HUES48 (cell line): ENCODE measurements around the gene TNNI2.
"Not testable (repeated sequence)": the region's sequence is repeated elsewhere in the genome, so short reads cannot be mapped to it uniquely, and the experiment has no call there.

Experiments
- H3K27ac ChIP-seq: one replicate; pipeline ENCODE4 v1.7.0; 2013; ENCODE audit warnings: low read depth, low read length, inconsistent platforms
- H3K27me3 ChIP-seq: 2 replicates; pipeline ENCODE4 v1.6.1; 2013; ENCODE audit warnings: mild to moderate bottlenecking, low read length; ENCODE audit not compliant: control insufficient read depth, insufficient read depth
- H3K36me3 ChIP-seq: 2 replicates; pipeline ENCODE4 v1.6.1; 2013; ENCODE audit warnings: low read length; ENCODE audit not compliant: control insufficient read depth, insufficient read depth
- H3K4me1 ChIP-seq: 2 replicates; pipeline ENCODE4 v1.6.1; 2013; ENCODE audit warnings: mild to moderate bottlenecking, low read length; ENCODE audit not compliant: control insufficient read depth, insufficient read depth
- H3K4me3 ChIP-seq: 2 replicates; pipeline ENCODE4 v1.5.1; 2013; ENCODE audit warnings: mild to moderate bottlenecking, low read depth, low read length
- H3K9ac ChIP-seq: 2 replicates; pipeline ENCODE4 v1.6.1; 2013; ENCODE audit warnings: mild to moderate bottlenecking, low read depth, low read length, moderate library complexity
- H3K9me3 ChIP-seq: 2 replicates; pipeline ENCODE4 v1.6.1; 2013; ENCODE audit warnings: low read length; ENCODE audit not compliant: control insufficient read depth, insufficient read depth

Gene TNNI2

GRCh38 chr11:1879941-1880720 lies 41.4 kb downstream of the TNNI2 start:
- Histone ChIP-seq H3K4me1 (0 out of 2 replicates have a peak, but pooled peaks cover 4% of the 10 kb centered on the region), H3K27ac (no peak overlapping the region), H3K9me3 (no peaks in the 10 kb centered on the region), H3K27me3 (no peaks in the 10 kb centered on the region), H3K9ac (no peak overlapping the region), H3K4me3 (no peak overlapping the region), H3K36me3 (no peaks in the 10 kb centered on the region)

- Histone ChIP-seq H3K4me1 (0 out of 2 replicates have a peak, but pooled peaks cover 4% of the 10 kb centered on the region), H3K4me3 (no peak overlapping the region), H3K27me3 (no peaks in the 10 kb centered on the region), H3K9ac (no peak overlapping the region), H3K36me3 (no peaks in the 10 kb centered on the region), H3K27ac (no peak overlapping the region), H3K9me3 (no peaks in the 10 kb centered on the region)
Observed at GRCh38 chr11:1880746-1881441, 42.1 kb downstream of the TNNI2 start.

- Histone ChIP-seq H3K9me3 (no peaks in the 10 kb centered on the region), H3K36me3 (no peaks in the 10 kb centered on the region), H3K4me3 (no peak overlapping the region), H3K27ac (no peak overlapping the region), H3K27me3 (no peaks in the 10 kb centered on the region), H3K4me1 (0 out of 2 replicates have a peak, but pooled peaks cover 4% of the 10 kb centered on the region), H3K9ac (no peak overlapping the region)
Observed at GRCh38 chr11:1881442-1882264, 42.9 kb downstream of the TNNI2 start.

GRCh38 chr11:1882265-1883238 lies 43.8 kb downstream of the TNNI2 start:
- Histone ChIP-seq H3K4me1 (0 out of 2 replicates have a peak, but pooled peaks cover 4% of the 10 kb centered on the region), H3K4me3 (no peak overlapping the region), H3K9ac (no peak overlapping the region), H3K9me3 (no peaks in the 10 kb centered on the region), H3K27ac (no peak overlapping the region), H3K27me3 (no peaks in the 10 kb centered on the region), H3K36me3 (no peaks in the 10 kb centered on the region)

DNA sequence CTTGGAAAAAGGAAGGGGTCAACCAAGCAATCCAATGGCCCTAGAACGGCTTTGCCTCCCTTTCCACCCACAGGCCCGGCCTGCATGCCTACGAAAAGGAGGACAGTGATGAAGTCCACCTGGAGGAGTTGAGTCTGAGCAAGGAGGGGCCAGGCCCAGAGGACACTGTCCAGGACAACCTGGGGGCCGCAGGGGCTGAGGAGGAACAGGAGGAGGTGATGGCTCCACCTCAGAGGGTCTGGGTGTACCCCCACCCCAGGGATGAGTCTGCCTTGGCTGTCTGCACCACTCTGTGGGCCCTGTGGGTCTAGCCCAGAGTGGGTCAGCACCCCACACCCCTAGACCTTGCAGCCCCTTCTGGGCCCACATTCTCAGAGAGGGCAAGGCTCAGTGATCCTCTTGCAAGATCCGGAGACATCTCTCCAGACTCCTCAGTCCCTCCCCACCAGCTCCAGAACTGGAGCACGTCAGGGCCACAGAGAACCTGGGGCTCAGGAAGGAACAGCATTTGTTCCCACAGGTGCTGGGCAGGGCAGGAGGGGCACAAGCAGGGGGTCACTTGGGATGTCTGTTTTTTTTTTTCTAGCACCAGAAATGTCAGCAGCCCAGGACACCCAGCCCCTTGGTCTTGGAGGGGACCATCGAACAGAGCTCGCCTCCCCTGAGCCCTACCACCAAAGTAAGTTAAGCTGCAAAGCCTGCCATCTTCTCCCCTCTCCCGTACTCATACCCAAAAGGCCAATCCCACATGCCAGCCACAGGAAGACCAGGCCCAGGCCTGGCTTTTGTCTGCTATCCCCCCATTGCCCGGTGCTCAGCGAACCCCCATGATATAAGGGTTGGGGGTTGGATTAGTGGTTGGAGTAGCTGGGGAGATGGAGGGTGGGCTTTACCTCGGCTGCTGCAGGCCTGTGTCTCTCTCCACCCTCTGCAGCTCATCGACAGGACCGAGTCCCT lies 44.8 kb downstream of the TNNI2 start:
- H3K4me3 ChIP-seq = no peak overlapping the region
- no peak overlapping the region for H3K9ac ChIP-seq
- 0 out of 2 replicates have a peak, but pooled peaks cover 4% of the 10 kb centered on the region for H3K4me1 ChIP-seq
- H3K9me3 ChIP-seq = no peaks in the 10 kb centered on the region
- H3K27ac ChIP-seq = no peak overlapping the region
- H3K36me3 ChIP-seq = no peaks in the 10 kb centered on the region
- H3K27me3 ChIP-seq = no peaks in the 10 kb centered on the region

DNA sequence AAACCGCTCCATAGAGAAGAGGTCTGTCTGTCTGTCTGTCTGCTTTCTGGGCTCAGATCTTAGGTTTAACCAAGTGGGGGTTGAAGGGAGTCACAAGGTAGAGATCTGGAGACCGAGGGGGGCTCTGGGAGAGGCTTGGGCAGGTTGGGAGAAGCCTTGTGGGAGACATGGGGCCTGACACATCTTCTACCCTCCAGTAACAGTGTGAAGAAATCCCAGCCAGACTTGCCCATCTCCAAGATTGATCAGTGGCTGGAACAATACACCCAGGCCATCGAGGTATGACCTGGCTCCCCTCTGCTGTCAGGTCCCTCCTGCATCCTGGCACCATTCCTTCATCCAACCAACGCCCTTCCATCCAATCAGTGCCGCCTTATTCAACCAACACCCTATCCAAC lies 45.5 kb downstream of the TNNI2 start:
- Histone ChIP-seq H3K27ac (no peak overlapping the region), H3K36me3 (no peaks in the 10 kb centered on the region), H3K4me1 (0 out of 2 replicates have a peak, but pooled peaks cover 4% of the 10 kb centered on the region), H3K27me3 (no peaks in the 10 kb centered on the region), H3K9ac (no peak overlapping the region), H3K9me3 (no peaks in the 10 kb centered on the region), H3K4me3 (no peak overlapping the region)

GRCh38 chr11:1886551-1886950 lies 47.8 kb downstream of the TNNI2 start:
- H3K4me3 ChIP-seq, H3K36me3 ChIP-seq, H3K27me3 ChIP-seq, H3K4me1 ChIP-seq, H3K9me3 ChIP-seq, H3K27ac ChIP-seq, H3K9ac ChIP-seq: not testable (repeated sequence)

DNA sequence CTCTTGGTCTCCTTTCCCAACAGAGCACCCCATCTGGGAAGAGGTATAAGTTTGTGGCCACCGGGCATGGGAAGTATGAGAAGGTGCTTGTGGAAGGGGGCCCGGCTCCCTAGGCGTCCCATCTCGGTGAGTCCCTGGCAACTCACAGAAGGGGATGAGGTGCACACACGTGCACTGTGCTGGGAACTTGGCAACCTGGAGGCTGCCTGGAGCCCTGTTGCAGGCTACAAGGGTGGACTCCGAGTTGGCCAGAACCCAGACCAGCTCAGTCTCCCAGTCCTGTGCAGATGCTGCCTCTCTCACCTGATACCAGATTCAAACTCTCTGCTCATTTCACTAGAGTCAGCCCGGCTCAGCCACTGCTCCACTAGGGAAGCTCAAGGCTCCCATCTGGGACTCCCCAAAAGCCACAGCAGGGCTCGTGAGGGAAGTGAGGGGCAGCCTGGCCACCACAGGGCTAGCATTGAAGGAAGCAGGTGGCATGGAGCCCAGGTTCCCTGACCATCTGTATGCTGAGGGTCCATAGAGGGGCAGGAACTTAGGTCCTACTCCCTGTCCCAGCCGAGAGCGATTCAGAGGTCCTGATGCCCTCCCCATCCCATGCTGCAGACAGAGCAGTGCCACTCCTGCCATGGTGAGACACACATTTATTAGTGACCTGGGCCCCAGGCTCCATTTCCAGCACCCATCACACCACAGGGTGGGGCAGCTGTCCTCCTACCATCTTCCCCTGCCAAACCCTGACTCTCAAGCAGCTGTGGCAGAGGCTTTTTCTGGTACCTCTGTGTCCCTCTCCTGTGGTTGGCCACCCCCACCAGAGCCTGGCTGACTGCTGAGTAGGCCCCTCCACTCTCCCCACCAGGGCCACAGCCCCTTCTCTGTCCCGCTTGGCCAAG lies 48.9 kb downstream of the TNNI2 start:
- Histone ChIP-seq H3K27me3 (no peaks in the 10 kb centered on the region), H3K4me1 (0 out of 2 replicates have a peak, but pooled peaks cover 2% of the 10 kb centered on the region), H3K9me3 (no peaks in the 10 kb centered on the region), H3K9ac (no peak overlapping the region), H3K4me3 (no peak overlapping the region), H3K27ac (no peak overlapping the region), H3K36me3 (no peaks in the 10 kb centered on the region)

GRCh38 chr11:1888347-1888753 lies 49.6 kb downstream of the TNNI2 start:
- no peak overlapping the region for H3K4me3 ChIP-seq
- no peaks in the 10 kb centered on the region for H3K9me3 ChIP-seq
- H3K9ac ChIP-seq = no peak overlapping the region
- no peaks in the 10 kb centered on the region for H3K36me3 ChIP-seq
- no peaks in the 10 kb centered on the region for H3K4me1 ChIP-seq
- no peak overlapping the region for H3K27ac ChIP-seq
- no peaks in the 10 kb centered on the region for H3K27me3 ChIP-seq
